H1 (cell line): ENCODE measurements around the gene SPSB2. TPM values are rescaled to one million over a fixed set of nuclear protein-coding genes. Genes with fewer than 3 reads are reported as not detected.

Source experiments
- ASH2L ChIP-seq: fragments of 200-600, 300-600 bp; sonication (generic); IDR thresholded peaks from one replicate; pipeline ENCODE4 v1.7.1; 2017; ENCODE audit warnings: low read length
- CHD7 ChIP-seq: fragments of 300-600 bp; sonication (generic); IDR thresholded peaks from 2 replicates; pipeline ENCODE4 v1.7.1; 2012; ENCODE audit warnings: low read length, moderate library complexity, mild to moderate bottlenecking, inconsistent platforms; ENCODE audit not compliant: insufficient replicate concordance
- E2F6 ChIP-seq: IDR thresholded peaks from 2 replicates; pipeline ENCODE4 v1.6.1; 2012; ENCODE audit warnings: inconsistent platforms
- EGR1 ChIP-seq: IDR thresholded peaks from 2 replicates; pipeline ENCODE4 v1.6.1; 2011; ENCODE audit warnings: low read depth, low read length, borderline replicate concordance
- HDAC6 ChIP-seq: IDR thresholded peaks from one replicate; pipeline ENCODE4 v1.7.1; 2012; ENCODE audit warnings: low read depth, mild to moderate bottlenecking, inconsistent platforms, low read length, moderate library complexity
- RFX5 ChIP-seq: IDR thresholded peaks from 2 replicates; pipeline ENCODE4 v1.6.1; 2011; ENCODE audit warnings: low read depth, low read length, improper control_type of control experiment, borderline replicate concordance
- RXRA ChIP-seq: IDR thresholded peaks from 2 replicates; pipeline ENCODE4 v1.6.1; 2011; ENCODE audit warnings: low read depth, mild to moderate bottlenecking, low read length, moderate library complexity; ENCODE audit not compliant: insufficient read depth
- SP1 ChIP-seq: IDR thresholded peaks from 2 replicates; pipeline ENCODE4 v1.6.1; 2011; ENCODE audit warnings: low read depth, low read length
- SUZ12 ChIP-seq: fragments of 200-600 bp; sonication (generic); IDR thresholded peaks from 2 replicates; pipeline ENCODE4 v1.6.1; 2012; ENCODE audit warnings: mild to moderate bottlenecking, inconsistent platforms, low read length, moderate library complexity, mixed read lengths
- TAF1 ChIP-seq: IDR thresholded peaks from 2 replicates; pipeline ENCODE4 v1.6.1; 2011; ENCODE audit warnings: mild to moderate bottlenecking, low read depth, low read length
- polyA plus RNA-seq, 7 experiments: library from polyadenylated mRNA; depleted of rRNA in 3 of 7; stranded (reverse) in 5 of 7; unstranded in 2 of 7; fragments of >200 nt in 5 of 7; fragments of 200-250 nt in 2 of 7; gene quantifications; 1 replicate in 5 of 7; 2 replicates in 1 of 7; 4 replicates in 1 of 7; pipeline versions ENCODE4 v1.2.1 to v1.2.3, GENCODE V29; 2011 to 2013; ENCODE audit warnings: missing spikeins in 2 of 7, mixed read lengths in 2 of 7
- total RNA-seq: library from RNA; stranded (reverse); fragmentation: NEBNext Ultra II Directional; extraction: Animal tissue kit (Norgen Biotek cat#: 25700); gene quantifications from 2 replicates; pipeline ENCODE4 v1.2.1, GENCODE V29; 2021

Gene SPSB2
- total and polyA plus RNA-seq, 2 of the 8 experiments (the other 6 are each of a cell fraction or from before 2014, with no cell fraction given) = 13.0 to 23.2 TPM

- TF ChIP-seq CHD7 (no peak), RFX5 (no peak), HDAC6 (no peak), E2F6 (peak; percentile 58; the same call in 1 of the 2 replicates), EGR1 (no peak), ASH2L (peak; percentile 83), RXRA (no peak), SUZ12 (no peak), TAF1 (peak; percentile 37; the same call in 1 of the 2 replicates), SP1 (no peak)
Measured at GRCh38 chr12:6914246-6914946, 41.3 kb upstream of the SPSB2 start, which contains the start of gene ENO2 (continued).
